Kidney capillary endothelial cell (primary cell): ENCODE data around the gene GGT6.
"Not testable (repeated sequence)": the region's sequence is repeated elsewhere in the genome, so short reads cannot be mapped to it uniquely, and the experiment has no call there.

ENCODE experiments used
- DNase-seq: peaks from one replicate; pipeline ENCODE4 v3.0.0-alpha.2; 2018; ENCODE audit warnings: low spot score

Gene GGT6

GRCh38 chr17:4560421-4560820 is at the start of gene GGT6:
Gene GGT6, minus strand, starts transcription at chr17:4560577. Its CDS starts 56 bp downstream, at chr17:4560521.
- no peak for DNase-seq

DNA sequence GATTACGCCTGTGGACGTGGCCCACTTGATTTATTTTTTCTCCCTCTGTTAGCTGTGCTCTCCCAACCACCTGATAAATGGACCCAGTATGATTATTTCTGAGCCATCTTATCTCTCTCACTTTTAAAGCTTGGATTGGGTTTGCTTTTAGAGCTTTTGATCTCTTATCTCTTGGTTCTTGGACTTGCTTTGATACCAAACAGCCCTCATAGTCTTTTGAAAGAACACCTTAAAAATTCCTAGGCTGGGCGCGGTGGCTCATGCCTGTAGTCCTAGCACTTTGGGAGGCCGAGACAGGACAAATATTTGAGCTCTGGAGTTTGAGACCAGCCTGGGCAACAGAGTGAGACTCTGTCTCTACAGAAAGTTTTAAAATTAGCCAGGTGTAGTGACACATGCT is 49.8 kb upstream of the GGT6 start:
- DNase-seq, result no peak

- no peak for DNase-seq
Measured at GRCh38 chr17:4609761-4610160, 49.4 kb upstream of the GGT6 start.

DNA sequence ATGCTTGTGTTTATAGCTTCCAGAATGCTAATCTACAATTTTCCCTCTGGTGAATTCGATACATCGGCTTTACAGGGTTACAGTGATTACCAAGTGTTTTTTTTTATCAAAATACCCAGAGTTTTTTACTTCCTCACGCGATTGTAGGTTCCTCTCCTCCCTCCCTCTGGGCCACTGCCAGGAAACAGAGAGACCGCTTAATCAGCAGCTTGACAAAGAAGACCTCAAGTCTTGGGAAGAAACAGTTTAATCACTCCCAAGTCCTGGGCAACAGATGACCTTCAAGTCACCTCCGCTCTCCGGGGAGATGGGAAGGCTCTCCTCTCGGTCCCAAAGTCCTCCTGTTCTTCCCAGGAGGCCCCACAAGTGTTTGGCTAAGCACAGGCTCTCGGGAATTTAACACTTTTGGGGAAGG is 47.4 kb upstream of the GGT6 start:
- DNase-seq, result peak; percentile 15

- DNase-seq, result no peak
Measured at GRCh38 chr17:4607261-4607741, 46.9 kb upstream of the GGT6 start.

GRCh38 chr17:4605826-4606225 is 45.4 kb upstream of the GGT6 start:
- DNase-seq, result no peak

DNA sequence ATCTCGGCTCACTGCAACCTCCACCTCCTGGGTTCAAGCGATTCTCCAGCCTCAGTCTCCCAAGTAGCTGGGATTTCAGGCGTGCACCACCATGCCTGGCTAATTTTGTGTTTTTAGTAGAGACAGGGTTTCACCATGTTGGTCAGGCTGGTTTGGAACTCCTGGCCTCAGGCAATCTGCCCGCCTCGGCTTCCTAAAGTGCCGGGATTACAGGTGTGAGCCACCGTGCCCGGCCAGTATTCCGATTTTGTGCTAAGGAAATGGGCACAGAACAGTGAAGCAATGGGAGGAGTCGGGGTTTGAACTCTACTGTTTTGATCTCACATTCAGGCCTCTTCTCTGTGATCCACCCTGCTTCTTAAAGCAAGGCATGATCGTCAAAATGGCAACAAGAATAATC is 44.4 kb upstream of the GGT6 start:
- not testable (repeated sequence) for DNase-seq

DNA sequence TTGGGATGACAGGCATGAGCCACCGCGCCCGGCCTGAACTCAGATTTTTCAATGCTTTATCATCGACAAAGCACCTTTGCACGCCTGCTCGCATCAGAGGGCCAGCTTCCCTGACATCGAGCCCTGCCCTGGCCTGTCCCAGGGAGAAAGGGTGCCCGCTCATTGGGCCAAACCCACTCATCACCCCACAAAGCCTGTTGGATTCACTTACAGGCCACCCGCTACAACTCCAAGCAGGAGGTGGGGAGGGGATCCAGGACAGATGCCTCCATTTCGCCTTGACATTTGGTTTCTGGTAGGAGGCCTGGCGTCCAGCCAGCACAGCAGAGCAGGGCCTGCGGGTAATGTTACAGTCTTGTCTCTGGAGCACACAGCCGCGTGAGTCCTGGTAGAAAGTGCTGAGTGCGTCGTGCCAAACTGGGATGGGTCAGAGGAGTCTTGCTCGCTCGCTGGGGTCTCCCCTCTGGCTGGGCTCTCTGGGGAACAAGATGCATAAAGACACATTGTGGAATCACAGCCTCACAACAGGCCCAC is 43.8 kb upstream of the GGT6 start:
- no peak for DNase-seq

DNA sequence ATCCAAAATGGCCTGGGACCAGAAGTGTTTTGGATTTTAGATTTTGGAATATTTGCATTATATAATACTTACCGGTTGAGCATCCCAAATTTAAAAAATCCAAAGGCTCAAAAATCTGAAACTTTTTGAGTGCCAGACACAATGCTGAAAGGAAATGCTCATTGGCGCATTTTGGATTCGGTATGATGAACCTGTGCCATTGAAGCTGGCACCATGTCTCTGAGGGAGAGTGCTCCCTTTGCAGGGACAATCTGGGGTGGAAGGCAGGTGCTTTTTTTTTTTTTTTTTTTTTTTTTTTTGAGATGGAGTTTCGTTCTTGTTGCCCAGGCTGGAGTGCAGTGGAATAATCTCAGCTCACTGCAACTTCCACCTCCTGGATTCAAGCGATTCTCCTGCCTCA is 41.7 kb upstream of the GGT6 start:
- DNase-seq, result no peak

DNA sequence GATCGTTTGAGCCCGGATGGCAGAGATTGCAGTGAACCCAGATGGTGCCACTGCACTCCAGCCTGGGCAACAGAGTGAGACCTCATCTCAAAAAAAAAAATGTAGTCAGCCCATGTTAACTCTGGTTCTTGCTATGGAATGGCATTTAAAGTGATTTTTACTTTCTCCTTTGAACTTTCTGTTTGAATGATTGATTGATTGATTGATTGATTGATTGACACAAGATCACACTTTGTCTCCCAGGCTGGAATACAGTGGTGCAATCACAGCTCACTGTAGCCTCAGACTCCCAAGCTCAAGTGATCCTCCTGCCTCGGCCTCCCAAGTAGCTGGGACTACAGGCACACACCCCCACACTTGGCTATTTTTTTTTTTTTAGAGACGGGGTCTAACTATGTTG is 40.9 kb upstream of the GGT6 start:
- DNase-seq, result no peak

DNA sequence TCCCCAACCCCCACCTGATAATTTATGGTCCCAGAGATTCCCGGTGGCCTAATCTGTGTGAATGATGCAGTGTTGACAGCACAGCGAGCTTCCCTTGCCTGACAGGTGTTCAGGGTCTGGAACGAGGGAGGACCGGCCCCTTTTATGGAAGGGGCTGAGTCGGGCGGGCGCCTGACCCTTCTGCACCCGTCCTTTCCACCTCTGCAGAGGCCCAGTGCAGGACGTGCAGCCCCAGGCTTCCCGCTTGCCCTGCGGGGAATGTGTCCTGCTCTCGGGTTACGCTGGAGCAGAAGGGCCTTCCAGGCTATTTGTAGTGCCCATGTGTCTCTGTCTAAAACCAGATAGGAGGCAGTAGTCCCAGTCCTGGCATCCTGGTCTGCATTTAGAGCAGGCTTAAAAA is 40.2 kb upstream of the GGT6 start:
- DNase-seq, result no peak

- DNase-seq, result no peak
Measured at GRCh38 chr17:4599505-4600281, 39.3 kb upstream of the GGT6 start.

DNA sequence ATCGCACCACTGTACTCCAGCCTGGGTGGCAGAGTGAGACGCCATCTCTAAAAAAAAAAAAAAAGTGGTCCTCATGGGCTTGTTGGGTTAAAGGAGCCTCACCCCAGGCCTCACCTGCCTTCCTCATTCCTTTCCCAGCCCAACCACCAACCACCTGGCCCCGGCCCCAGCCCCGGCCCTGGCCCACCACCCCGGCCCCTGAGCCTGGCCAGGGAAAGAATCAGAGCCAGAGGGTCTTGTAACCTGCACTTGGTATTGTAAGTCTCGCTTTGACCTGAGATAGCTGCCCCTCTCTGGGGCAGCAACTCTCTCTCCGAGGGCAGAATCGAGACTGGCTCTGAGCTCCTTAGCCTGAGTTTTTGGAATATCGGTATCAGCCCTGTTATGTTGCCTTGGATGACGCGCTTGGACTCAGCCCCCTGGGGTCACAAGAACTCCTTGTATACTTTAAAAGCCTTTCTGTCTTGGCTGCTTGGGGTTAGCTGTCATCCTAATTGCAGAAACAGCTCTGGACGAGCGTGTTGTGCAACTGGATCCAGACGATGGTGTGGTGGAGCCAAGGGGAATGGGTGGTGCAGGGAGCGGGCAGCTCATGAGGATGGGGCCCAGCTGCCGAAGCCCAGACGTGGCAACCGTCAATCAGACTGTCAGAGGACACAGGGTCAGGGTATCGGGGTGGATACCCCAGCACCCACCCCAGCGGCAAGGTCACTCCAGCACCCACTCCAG is 38.6 kb upstream of the GGT6 start:
- DNase-seq, result no peak

DNA sequence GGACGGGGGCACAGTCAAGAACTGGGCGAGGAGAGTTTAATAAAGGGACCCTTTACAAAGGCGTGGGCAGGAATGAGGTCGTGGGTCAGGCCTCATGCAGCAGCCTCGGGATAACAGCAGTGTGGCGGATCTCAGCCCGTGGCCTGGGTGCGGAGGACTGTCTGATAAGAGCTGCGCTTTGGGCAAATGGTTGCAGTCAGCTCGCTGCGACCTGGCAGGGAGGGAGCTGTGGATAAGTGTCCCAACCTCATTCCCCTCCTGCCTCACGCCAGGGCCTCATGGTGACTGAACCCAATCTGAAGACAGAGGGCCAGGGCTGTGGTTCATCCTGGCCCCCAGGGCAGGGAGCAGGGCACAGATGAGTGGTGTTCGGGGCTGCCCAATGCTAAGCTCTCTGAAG is 37.6 kb upstream of the GGT6 start:
- DNase-seq, result no peak

DNA sequence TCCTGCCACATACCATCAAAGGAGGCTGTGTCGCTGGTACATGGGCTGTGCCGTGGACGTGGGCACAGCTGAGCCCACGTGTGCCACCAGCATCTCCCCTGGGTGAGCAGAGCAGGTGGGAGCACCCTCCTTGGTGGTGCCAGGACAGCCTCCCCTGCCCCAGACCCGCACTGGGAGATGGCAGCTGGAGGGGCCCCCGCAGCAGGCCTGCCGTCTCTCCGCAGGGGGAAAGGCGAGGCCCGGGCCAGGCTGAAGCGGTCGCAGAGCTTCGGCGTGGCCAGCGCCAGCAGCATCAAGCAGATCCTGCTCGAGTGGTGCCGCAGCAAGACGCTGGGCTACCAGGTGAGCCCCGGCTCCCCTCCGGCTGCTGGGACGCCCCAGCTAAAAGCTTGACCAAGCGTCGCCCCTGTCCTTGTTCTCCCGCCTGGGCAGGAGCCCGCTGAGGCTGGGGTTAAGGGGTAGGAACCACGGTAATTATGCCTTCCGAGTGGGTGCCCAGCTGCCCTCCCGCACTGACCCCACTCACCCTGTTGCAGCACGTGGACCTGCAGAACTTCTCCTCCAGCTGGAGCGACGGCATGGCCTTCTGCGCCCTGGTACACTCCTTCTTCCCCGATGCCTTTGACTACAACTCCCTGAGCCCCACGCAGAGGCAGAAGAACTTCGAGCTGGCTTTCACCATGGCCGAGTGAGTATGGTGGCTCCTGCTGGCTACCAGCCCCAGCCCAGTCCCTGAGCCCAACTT is 36.4 kb upstream of the GGT6 start:
- DNase-seq, result no peak

DNA sequence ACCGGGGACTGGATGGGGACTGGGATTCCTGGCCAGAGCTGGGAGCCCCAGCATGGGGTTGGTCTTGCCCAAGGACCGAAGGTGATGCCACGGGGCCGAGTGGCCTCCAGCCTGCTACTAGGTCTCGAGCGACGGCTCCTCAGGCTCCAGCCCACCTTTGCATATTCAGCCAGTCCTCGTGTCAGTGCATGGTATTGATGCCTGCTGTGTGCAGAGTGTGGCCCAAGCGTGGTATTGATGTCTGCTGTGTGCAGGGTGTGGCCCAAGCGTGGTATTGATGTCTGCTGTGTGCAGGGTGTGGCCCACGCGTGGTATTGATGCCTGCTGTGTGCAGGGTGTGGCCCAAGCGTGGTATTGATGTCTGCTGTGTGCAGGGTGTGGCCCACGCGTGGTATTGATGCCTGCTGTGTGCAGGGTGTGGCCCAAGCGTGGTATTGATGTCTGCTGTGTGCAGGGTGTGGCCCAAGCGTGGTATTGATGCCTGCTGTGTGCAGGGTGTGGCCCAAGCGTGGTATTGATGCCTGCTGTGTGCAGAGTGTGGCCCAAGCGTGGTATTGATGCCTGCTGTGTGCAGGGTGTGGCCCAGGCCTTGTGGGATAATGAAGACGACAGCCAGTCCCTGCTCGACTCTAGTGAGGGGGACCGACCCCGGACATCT is 35.4 kb upstream of the GGT6 start:
- not testable (repeated sequence) for DNase-seq

DNA sequence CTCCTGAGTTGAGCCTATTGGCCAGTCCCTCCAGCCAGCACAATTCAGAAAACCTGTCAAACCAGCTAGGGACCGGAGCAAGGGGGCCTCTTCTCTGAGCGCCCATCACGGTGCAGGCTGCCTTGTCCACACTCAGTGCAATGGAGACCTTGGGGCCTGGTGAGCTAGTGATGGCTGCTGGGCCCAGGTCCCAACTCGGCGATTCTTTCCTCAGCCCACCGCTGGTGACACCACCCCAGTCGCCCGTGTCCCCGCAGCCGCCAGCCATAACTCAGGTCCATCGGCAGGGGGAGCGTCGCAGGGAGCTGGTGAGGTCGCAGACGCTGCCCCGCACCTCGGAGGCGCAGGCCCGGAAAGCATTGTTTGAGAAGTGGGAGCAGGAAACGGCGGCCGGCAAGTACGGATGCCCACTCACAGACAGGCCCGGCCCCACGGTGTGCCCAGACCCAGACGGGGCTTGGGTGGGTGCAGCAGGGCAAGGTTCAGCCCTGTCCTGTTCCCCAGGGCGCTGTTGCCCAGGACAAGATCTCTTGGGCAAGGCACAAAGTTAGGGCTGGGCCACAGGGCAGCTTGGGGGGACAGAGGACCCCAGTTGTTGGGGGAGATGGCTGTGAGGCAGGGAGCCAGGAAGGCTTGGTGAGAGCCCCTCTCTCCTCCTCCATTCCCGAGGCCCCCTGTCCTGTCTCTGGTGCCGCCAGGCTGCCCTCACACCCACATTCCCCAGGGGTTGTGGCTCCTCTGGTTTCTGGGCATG is 34.7 kb upstream of the GGT6 start:
- DNase-seq, result peak; percentile 55

DNA sequence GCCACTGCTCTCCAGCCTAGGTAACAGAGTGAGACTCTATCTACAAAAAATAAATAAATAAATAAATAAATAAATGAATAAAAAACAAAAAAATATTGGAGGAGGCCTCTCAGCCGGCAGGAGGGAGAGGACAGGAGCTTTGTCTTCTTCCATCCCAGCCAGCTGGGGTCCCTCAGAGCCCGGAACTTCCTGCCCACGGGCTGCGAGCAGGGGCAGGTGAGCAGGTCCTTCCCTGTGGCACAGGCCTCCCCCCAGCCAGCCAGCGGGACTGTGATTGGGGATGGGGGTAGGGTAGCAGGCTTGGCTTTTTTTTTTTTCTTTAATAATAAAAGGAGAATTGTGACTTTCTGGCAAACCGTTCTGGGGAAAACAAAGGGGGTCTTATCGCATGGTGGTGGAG is 34.0 kb upstream of the GGT6 start:
- DNase-seq, result no peak

DNA sequence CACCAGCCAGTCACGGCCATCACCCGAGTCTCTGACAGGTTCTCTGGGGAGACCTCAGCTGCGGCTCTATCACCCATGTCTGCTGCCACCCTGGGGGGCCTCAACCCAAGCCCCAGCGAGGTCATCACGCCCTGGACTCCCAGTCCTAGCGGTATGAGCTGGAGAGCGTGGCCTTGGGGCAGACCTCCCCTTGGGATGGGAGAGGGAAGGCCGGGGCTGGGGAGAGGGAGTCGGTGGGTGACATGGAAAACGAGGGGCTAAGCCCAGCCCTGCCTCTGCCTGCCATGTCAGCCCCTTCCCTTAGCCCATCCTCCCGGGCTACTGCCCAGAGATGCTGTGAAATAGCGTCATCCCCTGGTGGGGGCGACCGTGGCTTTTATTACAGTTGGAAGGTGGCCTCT is 32.6 kb upstream of the GGT6 start:
- no peak for DNase-seq

DNA sequence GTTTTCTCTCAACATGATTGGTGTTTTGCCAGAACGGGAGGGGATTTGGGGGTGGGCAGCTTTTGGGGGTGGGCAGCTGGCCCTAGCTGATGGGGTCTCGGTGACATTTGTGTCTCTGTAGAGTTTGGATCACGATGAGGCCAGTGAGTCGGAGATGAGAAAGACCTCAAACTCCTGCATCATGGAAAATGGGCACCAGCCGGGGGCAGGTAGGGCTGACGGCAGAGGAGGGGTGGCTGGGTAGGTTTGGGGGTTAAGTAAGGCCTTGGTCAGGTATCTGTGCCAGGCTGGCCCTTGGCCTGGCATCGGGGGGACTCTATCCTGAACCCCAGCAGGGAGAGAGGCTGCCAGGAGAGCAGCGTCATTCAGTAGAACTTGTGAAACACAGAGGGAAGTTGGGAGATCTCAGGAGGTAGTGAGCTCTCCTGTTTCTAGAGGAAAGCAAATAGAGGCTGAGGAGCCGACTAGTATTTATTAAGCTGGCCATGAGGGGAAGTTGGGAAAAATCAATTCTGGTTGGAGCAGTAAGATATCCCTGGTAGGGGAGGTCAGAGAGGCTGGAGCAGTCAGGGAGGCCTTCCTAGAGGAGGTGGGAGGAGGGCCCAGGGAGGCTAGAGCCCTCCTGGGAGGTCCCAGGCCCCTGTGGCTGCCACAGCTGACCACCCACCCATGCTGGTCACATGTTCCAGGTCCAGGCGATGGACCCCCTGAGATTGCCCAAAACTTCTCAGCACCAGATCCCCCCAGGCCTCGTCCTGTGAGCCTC is 32.0 kb upstream of the GGT6 start:
- no peak for DNase-seq
